Esophagus squamous epithelium (tissue), 5 donors: ENCODE measurements around the gene BRINP3. TPM values are rescaled to one million over a fixed set of nuclear protein-coding genes. Genes with fewer than 3 reads are reported as not detected.

ENCODE experiments used
- DNase-seq: peaks from one replicate; lab custom pipeline; 2025; lab: John Stamatoyannopoulos, UW
- H3K27ac ChIP-seq, 4 donors: fragments of 200-600 bp; sonication (generic); one replicate each; pipeline ENCODE4 v1.5.1; 2016 to 2019; ENCODE audit warnings: mild to moderate bottlenecking in 1 of 4
- H3K27me3 ChIP-seq, 4 donors: fragments of 200-600 bp; sonication (generic); 1 replicate in 3 of 4; 2 replicates in 1 of 4; pipeline versions ENCODE4 v1.5.1 to v1.6.0; 2017 to 2021; ENCODE audit warnings: antibody characterized with exemption in 1 of 4
- H3K36me3 ChIP-seq, 3 donors: fragments of 200-600 bp; sonication (generic); one replicate each; pipeline ENCODE4 v1.5.1; 2016 to 2019
- H3K4me1 ChIP-seq, 3 donors: fragments of 200-600 bp; sonication (generic); one replicate each; pipeline ENCODE4 v1.5.1; 2017 to 2019
- H3K4me3 ChIP-seq, 4 donors: fragments of 200-600 bp; sonication (generic); 1 replicate in 3 of 4; 2 replicates in 1 of 4; pipeline ENCODE4 v1.5.1; 2016 to 2019; ENCODE audit warnings: mild to moderate bottlenecking in 2 of 4, moderate library complexity in 1 of 4
- H3K9me3 ChIP-seq, 3 donors: fragments of 200-600 bp; sonication (generic); one replicate each; pipeline ENCODE4 v1.5.1; 2016 to 2019
- CTCF ChIP-seq, 6 experiments: fragments of 450-650 bp in 4 of 6; fragments of 200-600 bp in 2 of 6; sonication (generic) in 2 of 6; IDR thresholded peaks; one replicate each; pipeline ENCODE4 v1.5.1; 2016 to 2019; ENCODE audit warnings: antibody characterized with exemption in 6 of 6, mild to moderate bottlenecking in 4 of 6, moderate library complexity in 4 of 6
- POLR2A ChIP-seq, 4 donors: fragments of 450-650 bp; IDR thresholded peaks; one replicate each; pipeline ENCODE4 v1.6.1; 2017; ENCODE audit warnings: antibody characterized with exemption in 4 of 4, mild to moderate bottlenecking in 4 of 4, moderate library complexity in 3 of 4
- WGBS, 2 donors: methylation state at CpG; one replicate each; pipeline ENCODE4 v1.1.5; 2018; 5-methylcytosine and 5-hydroxymethylcytosine counted together
- intact Hi-C: fragments of 100-400 bp; cut with DNase I; formaldehyde crosslinking; loops from one replicate; pipeline ENCODE4 v1.15.0; 2022
- total RNA-seq, 4 donors: library from RNA; depleted of rRNA; stranded (reverse); fragments of >200 nt; gene quantifications; one replicate each; pipeline ENCODE4 v1.1.0, GENCODE V29; 2016
- donor health status: DM: yes; HTN: yes; CAD: no.

BRINP3 gene
- total RNA-seq, 4 donors from 2014 or later: 0.50 to 0.95 TPM; not detected in 2

- DNase-seq: no peak
- no peak overlapping the region for H3K27ac ChIP-seq
Measured at GRCh38 chr1:190273161-190273560, 204.5 kb downstream of the BRINP3 start.

GRCh38 chr1:190262538-190262937, 215.1 kb downstream of the BRINP3 start:
- H3K27ac ChIP-seq: no peak overlapping the region
- H3K4me1 ChIP-seq: no peaks in the 10 kb centered on the region
- peaks cover 0 to 7% (median 0%) of the 10 kb centered on the region in 3 donors for H3K9me3 ChIP-seq
- H3K4me3 ChIP-seq: no peak overlapping the region
- no peak for TF ChIP-seq CTCF (IDR thresholded peaks at IDR 0.05)
- no peaks in the 10 kb centered on the region for H3K27me3 ChIP-seq
- no peak for DNase-seq
- WGBS, 2 donors: 72 to 73% methylated on average over 3 of the region's 3 CpGs
- intact Hi-C loops: no loop called here
- no peaks in the 10 kb centered on the region for H3K36me3 ChIP-seq

More at GRCh38 chr1:190273161-190273560, 204.5 kb downstream of the BRINP3 start:
- intact Hi-C loops: no loop called here
- Histone ChIP-seq H3K4me3 (no peak overlapping the region), H3K4me1 (no peaks in the 10 kb centered on the region), H3K9me3 (no peaks in the 10 kb centered on the region), H3K36me3 (no peaks in the 10 kb centered on the region), H3K27me3 (no peaks in the 10 kb centered on the region)
- 54 to 61% methylated on average over 2 of the region's 2 CpGs for WGBS, 2 donors
- TF ChIP-seq CTCF (IDR thresholded peaks at IDR 0.05) (no peak), POLR2A (IDR thresholded peaks at IDR 0.05) (no peak)

GRCh38 chr1:190259424-190259823, 218.2 kb downstream of the BRINP3 start:
- no peak overlapping the region for H3K4me3 ChIP-seq
- H3K36me3 ChIP-seq: no peaks in the 10 kb centered on the region
- DNase-seq: no peak
- no peaks in the 10 kb centered on the region for H3K4me1 ChIP-seq
- intact Hi-C loops: no loop called here
- TF ChIP-seq POLR2A (IDR thresholded peaks at IDR 0.05): no peak
- TF ChIP-seq CTCF (IDR thresholded peaks at IDR 0.05): no peak
- no peak overlapping the region for H3K27ac ChIP-seq
- H3K9me3 ChIP-seq: peaks cover 0 to 7% (median 0%) of the 10 kb centered on the region in 3 donors
- H3K27me3 ChIP-seq: no peaks in the 10 kb centered on the region
- WGBS, 2 donors: 71 to 93% methylated on average over 1 of the region's 1 CpG

GRCh38 chr1:190258003-190258402, 219.7 kb downstream of the BRINP3 start:
- Histone ChIP-seq H3K36me3 (no peaks in the 10 kb centered on the region), H3K9me3 (peaks cover 0 to 7% (median 0%) of the 10 kb centered on the region in 3 donors), H3K27me3 (no peaks in the 10 kb centered on the region), H3K27ac (no peak overlapping the region), H3K4me1 (no peaks in the 10 kb centered on the region), H3K4me3 (no peak overlapping the region)
- intact Hi-C loops: no loop called here
- no peak for TF ChIP-seq CTCF (IDR thresholded peaks at IDR 0.05)
- no peak for TF ChIP-seq POLR2A (IDR thresholded peaks at IDR 0.05)
- WGBS, 2 donors: 40 to 57% methylated on average over 1 to 3 of the region's 6 CpGs
- DNase-seq: no peak

GRCh38 chr1:190252046-190252445, 225.6 kb downstream of the BRINP3 start:
- H3K36me3 ChIP-seq: no peaks in the 10 kb centered on the region
- no peaks in the 10 kb centered on the region for H3K9me3 ChIP-seq
- intact Hi-C loops: no loop called here

More at GRCh38 chr1:190252046-190252445, 225.6 kb downstream of the BRINP3 start:
- Histone ChIP-seq H3K27ac (no peak overlapping the region), H3K4me3 (no peak overlapping the region), H3K4me1 (no peaks in the 10 kb centered on the region), H3K27me3 (no peaks in the 10 kb centered on the region)
- TF ChIP-seq POLR2A (IDR thresholded peaks at IDR 0.05): no peak
- TF ChIP-seq CTCF (IDR thresholded peaks at IDR 0.05): no peak
- no peak for DNase-seq
